ENCODE data around the gene TMEM50B. TPM values are rescaled to one million over a fixed set of nuclear protein-coding genes. Genes with fewer than 3 reads are reported as not detected.
A peak's percentile ranks its signal among the peaks of the same experiment; 100 is the strongest.

The TMEM50B gene
- total RNA-seq, 1 donor, result 29.3 TPM

- Histone ChIP-seq H3K79me2 (ENCODE audit: insufficient read depth, low read length) (peaks cover 36% of the 10 kb centered on the region), H3K4me2 (ENCODE audit: insufficient read depth, low read length) (peak overlapping the region; percentile 96), H3K36me3 (ENCODE audit: insufficient read depth, low read length) (no peaks in the 10 kb centered on the region), H3K4me1 (ENCODE audit: insufficient read depth, low read length) (peaks cover 13% of the 10 kb centered on the region), H3K4me3 (ENCODE audit: insufficient read depth, low read length) (peak overlapping the region; percentile 88), H3K9me3 (ENCODE audit: low read depth, low read length) (no peaks in the 10 kb centered on the region), H4K20me1 (ENCODE audit: insufficient read depth, low read length) (peaks cover 4% of the 10 kb centered on the region), H3K27ac (ENCODE audit: low read depth, low read length) (peak overlapping the region; percentile 90), H2AFZ (ENCODE audit: low read length) (peak overlapping the region; percentile 90), H3K27me3 (ENCODE audit: insufficient read depth, low read length) (no peaks in the 10 kb centered on the region)
- peak; percentile 13 for TF ChIP-seq CTCF (IDR thresholded peaks at IDR 0.05; ENCODE audit: extremely low read depth, low read depth, low read length)
- DNase-seq (ENCODE audit: insufficient read length, low spot score, missing footprints), result peak; percentile 87
Measured at GRCh38 chr21:33478935-33479678, 667 bp downstream of the TMEM50B start.

- Histone ChIP-seq H3K4me1 (ENCODE audit: insufficient read depth, low read length) (peaks cover 13% of the 10 kb centered on the region), H3K27me3 (ENCODE audit: insufficient read depth, low read length) (no peaks in the 10 kb centered on the region), H3K4me3 (ENCODE audit: insufficient read depth, low read length) (peak overlapping the region; percentile 88), H3K4me2 (ENCODE audit: insufficient read depth, low read length) (peak overlapping the region; percentile 96), H3K79me2 (ENCODE audit: insufficient read depth, low read length) (peaks cover 44% of the 10 kb centered on the region), H3K27ac (ENCODE audit: low read depth, low read length) (peak overlapping the region; percentile 57), H2AFZ (ENCODE audit: low read length) (peak overlapping the region; percentile 82), H3K9me3 (ENCODE audit: low read depth, low read length) (no peaks in the 10 kb centered on the region), H4K20me1 (ENCODE audit: insufficient read depth, low read length) (peaks cover 4% of the 10 kb centered on the region), H3K36me3 (ENCODE audit: insufficient read depth, low read length) (no peaks in the 10 kb centered on the region)
- no peak for TF ChIP-seq CTCF (IDR thresholded peaks at IDR 0.05; ENCODE audit: extremely low read depth, low read depth, low read length)
- no peak for DNase-seq (ENCODE audit: insufficient read length, low spot score, missing footprints)
Measured at GRCh38 chr21:33478182-33478581, 1.6 kb downstream of the TMEM50B start.

GRCh38 chr21:33477066-33477465 lies 2.7 kb downstream of the TMEM50B start:
- Histone ChIP-seq H2AFZ (ENCODE audit: low read length) (no peak overlapping the region), H3K4me3 (ENCODE audit: insufficient read depth, low read length) (no peak overlapping the region), H3K27ac (ENCODE audit: low read depth, low read length) (no peak overlapping the region), H3K36me3 (ENCODE audit: insufficient read depth, low read length) (no peaks in the 10 kb centered on the region), H3K4me1 (ENCODE audit: insufficient read depth, low read length) (peaks cover 13% of the 10 kb centered on the region), H4K20me1 (ENCODE audit: insufficient read depth, low read length) (peaks cover 4% of the 10 kb centered on the region), H3K27me3 (ENCODE audit: insufficient read depth, low read length) (no peaks in the 10 kb centered on the region), H3K9me3 (ENCODE audit: low read depth, low read length) (no peaks in the 10 kb centered on the region), H3K4me2 (ENCODE audit: insufficient read depth, low read length) (no peak overlapping the region), H3K79me2 (ENCODE audit: insufficient read depth, low read length) (peaks cover 47% of the 10 kb centered on the region)
- TF ChIP-seq CTCF (IDR thresholded peaks at IDR 0.05; ENCODE audit: extremely low read depth, low read depth, low read length), result no peak
- no peak for DNase-seq (ENCODE audit: insufficient read length, low spot score, missing footprints)

GRCh38 chr21:33473344-33473743 lies 6.4 kb downstream of the TMEM50B start:
- H3K27me3 ChIP-seq (ENCODE audit: insufficient read depth, low read length), result no peaks in the 10 kb centered on the region
- H4K20me1 ChIP-seq (ENCODE audit: insufficient read depth, low read length), result peaks cover 4% of the 10 kb centered on the region
- no peak overlapping the region for H3K4me3 ChIP-seq (ENCODE audit: insufficient read depth, low read length)
- peaks cover 3% of the 10 kb centered on the region for H3K4me1 ChIP-seq (ENCODE audit: insufficient read depth, low read length)
- H3K79me2 ChIP-seq (ENCODE audit: insufficient read depth, low read length), result peaks cover 58% of the 10 kb centered on the region
- TF ChIP-seq CTCF (IDR thresholded peaks at IDR 0.05; ENCODE audit: extremely low read depth, low read depth, low read length), result no peak
- no peak overlapping the region for H3K4me2 ChIP-seq (ENCODE audit: insufficient read depth, low read length)
- no peak overlapping the region for H3K27ac ChIP-seq (ENCODE audit: low read depth, low read length)
- H3K36me3 ChIP-seq (ENCODE audit: insufficient read depth, low read length), result no peaks in the 10 kb centered on the region
- H2AFZ ChIP-seq (ENCODE audit: low read length), result no peak overlapping the region
- no peak for DNase-seq (ENCODE audit: insufficient read length, low spot score, missing footprints)
- H3K9me3 ChIP-seq (ENCODE audit: low read depth, low read length), result no peaks in the 10 kb centered on the region

All from osteoblast (primary cell).